ENCODE results near the gene CCNI. TPM values are rescaled to one million over a fixed set of nuclear protein-coding genes. Genes with fewer than 3 reads are reported as not detected.
"Not testable (repeated sequence)": the region's sequence is repeated elsewhere in the genome, so short reads cannot be mapped to it uniquely, and the experiment has no call there.

Gene CCNI
- total RNA-seq, 1 experiment from 2014 or later, result 297 TPM

- Mint-ChIP-seq H3K36me3 (ENCODE audit: insufficient read depth, unreplicated experiment) (no peaks in the 10 kb centered on the region), H3K4me1 (ENCODE audit: insufficient read depth, unreplicated experiment) (peaks cover 22% of the 10 kb centered on the region), H3K27me3 (ENCODE audit: insufficient read depth, unreplicated experiment) (no peaks in the 10 kb centered on the region), H3K9me3 (ENCODE audit: unreplicated experiment) (no peaks in the 10 kb centered on the region), H3K27ac (ENCODE audit: low read depth, unreplicated experiment) (peak overlapping the region; percentile 94), H3K4me3 (ENCODE audit: unreplicated experiment) (no peak overlapping the region)
- CTCF ChIA-PET, result interaction anchor here (0.7 to 6.5 kb wide), 8 partner anchors 11 to 133 kb away, joined by 3 to 102 read pairs (median 3); partner anchors contain the start of gene CCNG2
- intact Hi-C loops (cut with micrococcal nuclease), result no loop called here
- peak; percentile 18 for DNase-seq (ENCODE audit: unreplicated experiment)
- POLR2A ChIA-PET, result interaction anchor here (0.8 to 15.2 kb wide), 12 partner anchors 8 to 109 kb away, joined by 3 to 248 read pairs (median 4); partner anchors contain the start of genes CCNG2 and CCNI
- TF ChIP-seq CTCF (IDR thresholded peaks at IDR 0.05; ENCODE audit: unreplicated experiment), result no peak
- no TSS peak for BruUV-seq (replicated peaks)
Measured at GRCh38 chr4:77093401-77093800, 17.6 kb upstream of the CCNI start.

- no peaks in the 10 kb centered on the region for H3K36me3 Mint-ChIP-seq (ENCODE audit: insufficient read depth, unreplicated experiment)
- TF ChIP-seq CTCF (IDR thresholded peaks at IDR 0.05; ENCODE audit: unreplicated experiment), result no peak
- CTCF ChIA-PET, result interaction anchor here (0.7 to 6.5 kb wide), 8 partner anchors 10 to 133 kb away, joined by 3 to 102 read pairs (median 3); partner anchors contain the start of gene CCNG2
- DNase-seq (ENCODE audit: unreplicated experiment), result peak; percentile 38
- BruUV-seq (replicated peaks), result no TSS peak
- POLR2A ChIA-PET, result interaction anchor here (0.6 to 15.2 kb wide), 11 partner anchors 8 to 109 kb away, joined by 3 to 248 read pairs (median 4); partner anchors contain the start of genes CCNG2 and CCNI
- intact Hi-C loops (cut with micrococcal nuclease), result no loop called here
- H3K4me3 Mint-ChIP-seq (ENCODE audit: unreplicated experiment), result no peak overlapping the region
- H3K9me3 Mint-ChIP-seq (ENCODE audit: unreplicated experiment), result no peaks in the 10 kb centered on the region
- H3K27ac Mint-ChIP-seq (ENCODE audit: low read depth, unreplicated experiment), result peak overlapping the region; percentile 94
- H3K27me3 Mint-ChIP-seq (ENCODE audit: insufficient read depth, unreplicated experiment), result no peaks in the 10 kb centered on the region
- H3K4me1 Mint-ChIP-seq (ENCODE audit: insufficient read depth, unreplicated experiment), result peaks cover 18% of the 10 kb centered on the region
Measured at GRCh38 chr4:77092975-77093374, 17.2 kb upstream of the CCNI start.

GRCh38 chr4:77089866-77090265 lies 14.1 kb upstream of the CCNI start:
- no peak for TF ChIP-seq CTCF (IDR thresholded peaks at IDR 0.05; ENCODE audit: unreplicated experiment)
- Mint-ChIP-seq H3K27ac (ENCODE audit: low read depth, unreplicated experiment) (no peak overlapping the region), H3K9me3 (ENCODE audit: unreplicated experiment) (no peaks in the 10 kb centered on the region), H3K27me3 (ENCODE audit: insufficient read depth, unreplicated experiment) (no peaks in the 10 kb centered on the region), H3K36me3 (ENCODE audit: insufficient read depth, unreplicated experiment) (peaks cover 4% of the 10 kb centered on the region), H3K4me1 (ENCODE audit: insufficient read depth, unreplicated experiment) (peaks cover 10% of the 10 kb centered on the region), H3K4me3 (ENCODE audit: unreplicated experiment) (no peak overlapping the region)
- BruUV-seq (replicated peaks), result no TSS peak
- POLR2A ChIA-PET, result interaction anchor here (0.7 to 6.4 kb wide), 2 partner anchors 9 to 15 kb away, joined by 3 to 73 read pairs; partner anchors contain the start of gene CCNI
- intact Hi-C loops (cut with micrococcal nuclease), result no loop called here
- DNase-seq (ENCODE audit: unreplicated experiment), result no peak
- CTCF ChIA-PET, result interaction anchor here (0.6 to 1.4 kb wide), 3 partner anchors 34 to 219 kb away, joined by 3 to 7 read pairs (median 3); no protein-coding TSS in a partner anchor

- H3K27ac Mint-ChIP-seq (ENCODE audit: low read depth, unreplicated experiment); CTCF ChIA-PET; DNase-seq (ENCODE audit: unreplicated experiment); H3K36me3 Mint-ChIP-seq (ENCODE audit: insufficient read depth, unreplicated experiment); intact Hi-C loops (cut with micrococcal nuclease); H3K4me1 Mint-ChIP-seq (ENCODE audit: insufficient read depth, unreplicated experiment); H3K4me3 Mint-ChIP-seq (ENCODE audit: unreplicated experiment); BruUV-seq (replicated peaks); H3K27me3 Mint-ChIP-seq (ENCODE audit: insufficient read depth, unreplicated experiment); H3K9me3 Mint-ChIP-seq (ENCODE audit: unreplicated experiment): not testable (repeated sequence)
- POLR2A ChIA-PET, result interaction anchor here (1.3 to 1.9 kb wide), 2 partner anchors 10 to 69 kb away, joined by 3 to 9 read pairs; no protein-coding TSS in a partner anchor
Measured at GRCh38 chr4:77087027-77087426, 11.2 kb upstream of the CCNI start.
